MM.1S (cell line): Measurements from ENCODE around the gene AGO1.

Experiments
- CTCF ChIP-seq: fragments of 300-600 bp; sonication (generic); IDR thresholded peaks from 2 replicates; pipeline ENCODE4 v1.5.1; 2016; ENCODE audit warnings: antibody characterized with exemption, low read length, mixed read lengths
- EZH2 ChIP-seq: fragments of 300-600 bp; sonication (generic); optimal IDR thresholded peaks from 2 replicates; pipeline ENCODE3; 2017; ENCODE audit warnings: low read depth, mild to moderate bottlenecking, antibody characterized with exemption, low read length, mixed read lengths
- EZH2phosphoT487 ChIP-seq: fragments of 300-600 bp; sonication (generic); IDR thresholded peaks from 2 replicates; pipeline ENCODE4 v1.6.1; 2018; ENCODE audit warnings: antibody characterized with exemption, low read length

DNA sequence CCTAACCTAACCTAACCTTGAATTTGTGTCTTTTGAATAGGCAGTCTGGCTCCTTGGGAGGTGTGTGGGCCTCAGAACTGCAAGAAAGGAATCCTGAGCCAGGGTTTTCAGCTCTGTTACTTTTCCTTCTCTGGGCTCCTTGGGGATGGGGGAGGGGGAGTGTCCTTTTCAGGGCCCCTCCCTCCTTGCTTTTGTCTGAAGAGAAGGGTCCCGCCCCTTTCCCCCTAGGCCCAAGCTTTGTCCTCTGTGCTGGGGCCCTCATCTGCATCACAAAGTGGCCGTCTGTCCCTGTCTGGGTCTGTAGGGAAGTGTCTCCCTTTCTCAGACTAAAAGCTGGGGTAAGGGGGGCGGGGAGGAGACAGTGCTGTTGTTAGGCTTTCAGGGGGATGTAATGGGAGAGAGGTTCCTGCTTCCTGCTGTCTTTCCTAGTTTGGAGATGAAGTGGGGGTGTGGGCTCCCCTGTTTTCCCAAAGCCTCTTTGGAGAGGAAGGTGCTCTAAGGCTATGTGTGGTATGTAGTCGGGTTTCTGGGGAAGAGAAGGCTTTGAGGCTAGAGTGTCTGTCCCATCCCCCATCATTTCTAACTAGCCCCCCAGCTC, 3.1 kb downstream of the AGO1 start:
- TF ChIP-seq EZH2phosphoT487 (no peak), CTCF (no peak), EZH2 (no peak)
